HCT116 (cell line): ENCODE results near the gene PMEPA1.

ENCODE experiments used
- ATF3 ChIP-seq: IDR thresholded peaks from 2 replicates; pipeline ENCODE4 v1.6.1; 2012
- CEBPB ChIP-seq: IDR thresholded peaks from 2 replicates; pipeline ENCODE4 v1.6.1; 2012; ENCODE audit warnings: low read depth
- EZH2phosphoT487 ChIP-seq: fragments of 200-600 bp; IDR thresholded peaks from 2 replicates; pipeline ENCODE4 v1.6.1; 2018; ENCODE audit warnings: antibody characterized with exemption, borderline replicate concordance
- FOSL1 ChIP-seq: IDR thresholded peaks from 2 replicates; pipeline ENCODE4 v1.6.1; 2012; ENCODE audit warnings: low read depth
- POLR2A ChIP-seq: IDR thresholded peaks from 2 replicates; pipeline ENCODE4 v1.7.0; 2011; ENCODE audit warnings: borderline replicate concordance; ENCODE audit not compliant: insufficient read depth, insufficient read length; ENCODE audit errors: extremely low read depth
- POLR2AphosphoS5 ChIP-seq: IDR thresholded peaks from 2 replicates; pipeline ENCODE4 v1.6.1; 2011; ENCODE audit warnings: mild to moderate bottlenecking, low read depth, low read length, moderate library complexity
- SIN3A ChIP-seq: IDR thresholded peaks from 2 replicates; pipeline ENCODE4 v1.6.1; 2012; ENCODE audit warnings: low read depth
- YY1 ChIP-seq: IDR thresholded peaks from 2 replicates; pipeline ENCODE4 v1.6.1; 2011; ENCODE audit warnings: low read length, low read depth, moderate library complexity, mild to moderate bottlenecking; ENCODE audit not compliant: insufficient replicate concordance; ENCODE audit errors: extremely low read depth
- ZNF274 ChIP-seq: fragments of 200-500 bp; sonication (Bioruptor generic); IDR thresholded peaks from 2 replicates; pipeline ENCODE4 v1.6.1; 2014; ENCODE audit warnings: mild to moderate bottlenecking, low read depth, low read length, inconsistent platforms
- TF ChIP-seq, protein P1 (sequence below), 3 experiments: fragments of 200-600 bp in 1 of 3; sonication (generic) in 1 of 3; IDR thresholded peaks in 2 of 3; conservative IDR thresholded peaks in 1 of 3; 2 replicates each; pipeline ENCODE4 v1.5.1; 2012 to 2017; ENCODE audit warnings: low read depth in 2 of 3, low read length in 2 of 3, antibody characterized with exemption in 1 of 3, borderline replicate concordance in 1 of 3, control low read depth in 1 of 3, mild to moderate bottlenecking in 1 of 3, mixed read lengths in 1 of 3, mixed run types in 1 of 3, moderate library complexity in 1 of 3; ENCODE audit not compliant: insufficient read depth in 1 of 3
- TF ChIP-seq, protein P2 (sequence below): IDR thresholded peaks from 2 replicates; pipeline ENCODE4 v1.6.1; 2012; ENCODE audit warnings: low read depth

DNA sequence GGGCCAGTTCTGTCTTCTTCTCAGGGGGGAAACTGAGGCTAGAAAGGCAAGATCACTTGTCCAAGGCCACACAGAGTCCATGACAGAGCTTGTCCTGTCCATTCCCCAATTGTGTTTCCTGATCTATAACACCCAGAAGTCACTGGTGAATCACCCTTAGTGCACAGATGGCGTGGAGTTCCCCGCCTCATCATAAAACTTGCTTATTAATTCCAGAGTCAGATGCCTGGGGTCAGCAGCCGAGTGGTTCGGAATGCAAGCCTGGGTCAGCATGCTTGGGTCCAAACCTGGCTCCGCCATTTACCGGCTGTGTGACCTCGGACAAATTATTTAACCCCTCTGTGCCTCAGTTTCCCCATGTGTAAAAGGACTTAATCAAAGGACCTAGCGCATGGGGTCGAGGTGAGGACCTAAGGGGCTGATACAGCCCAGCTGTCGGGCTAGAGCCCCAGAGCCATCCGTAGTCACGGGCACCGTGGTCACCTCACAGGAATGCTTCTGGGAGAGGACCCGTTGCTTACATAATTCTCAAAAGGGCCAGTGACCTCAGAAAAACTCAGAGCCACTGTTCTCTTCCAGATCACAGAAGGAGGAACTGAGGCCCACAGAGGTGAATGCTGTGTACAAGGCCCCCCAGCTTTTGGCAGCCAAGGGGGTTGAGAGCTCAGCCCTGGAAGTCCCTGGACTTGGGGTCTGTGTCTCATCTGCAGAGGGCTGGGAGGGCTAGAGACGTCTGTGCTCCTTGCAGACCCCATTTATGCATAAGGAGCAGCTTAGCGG, 88.2 kb downstream of the PMEPA1 start:
- TF ChIP-seq FOSL1 = no peak
- TF ChIP-seq, protein P1, sequence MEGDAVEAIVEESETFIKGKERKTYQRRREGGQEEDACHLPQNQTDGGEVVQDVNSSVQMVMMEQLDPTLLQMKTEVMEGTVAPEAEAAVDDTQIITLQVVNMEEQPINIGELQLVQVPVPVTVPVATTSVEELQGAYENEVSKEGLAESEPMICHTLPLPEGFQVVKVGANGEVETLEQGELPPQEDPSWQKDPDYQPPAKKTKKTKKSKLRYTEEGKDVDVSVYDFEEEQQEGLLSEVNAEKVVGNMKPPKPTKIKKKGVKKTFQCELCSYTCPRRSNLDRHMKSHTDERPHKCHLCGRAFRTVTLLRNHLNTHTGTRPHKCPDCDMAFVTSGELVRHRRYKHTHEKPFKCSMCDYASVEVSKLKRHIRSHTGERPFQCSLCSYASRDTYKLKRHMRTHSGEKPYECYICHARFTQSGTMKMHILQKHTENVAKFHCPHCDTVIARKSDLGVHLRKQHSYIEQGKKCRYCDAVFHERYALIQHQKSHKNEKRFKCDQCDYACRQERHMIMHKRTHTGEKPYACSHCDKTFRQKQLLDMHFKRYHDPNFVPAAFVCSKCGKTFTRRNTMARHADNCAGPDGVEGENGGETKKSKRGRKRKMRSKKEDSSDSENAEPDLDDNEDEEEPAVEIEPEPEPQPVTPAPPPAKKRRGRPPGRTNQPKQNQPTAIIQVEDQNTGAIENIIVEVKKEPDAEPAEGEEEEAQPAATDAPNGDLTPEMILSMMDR (IDR thresholded peaks at IDR 0.05 in 2 of 3, conservative IDR thresholded peaks at IDR 0.05 in 1 of 3; ENCODE audit: borderline replicate concordance in 1 of 3, insufficient read depth in 1 of 3, low read depth in 2 of 3, low read length in 2 of 3) = no peak
- no peak for TF ChIP-seq ZNF274
- no peak for TF ChIP-seq CEBPB
- TF ChIP-seq POLR2AphosphoS5 = no peak
- no peak for TF ChIP-seq ATF3
- TF ChIP-seq, protein P2, sequence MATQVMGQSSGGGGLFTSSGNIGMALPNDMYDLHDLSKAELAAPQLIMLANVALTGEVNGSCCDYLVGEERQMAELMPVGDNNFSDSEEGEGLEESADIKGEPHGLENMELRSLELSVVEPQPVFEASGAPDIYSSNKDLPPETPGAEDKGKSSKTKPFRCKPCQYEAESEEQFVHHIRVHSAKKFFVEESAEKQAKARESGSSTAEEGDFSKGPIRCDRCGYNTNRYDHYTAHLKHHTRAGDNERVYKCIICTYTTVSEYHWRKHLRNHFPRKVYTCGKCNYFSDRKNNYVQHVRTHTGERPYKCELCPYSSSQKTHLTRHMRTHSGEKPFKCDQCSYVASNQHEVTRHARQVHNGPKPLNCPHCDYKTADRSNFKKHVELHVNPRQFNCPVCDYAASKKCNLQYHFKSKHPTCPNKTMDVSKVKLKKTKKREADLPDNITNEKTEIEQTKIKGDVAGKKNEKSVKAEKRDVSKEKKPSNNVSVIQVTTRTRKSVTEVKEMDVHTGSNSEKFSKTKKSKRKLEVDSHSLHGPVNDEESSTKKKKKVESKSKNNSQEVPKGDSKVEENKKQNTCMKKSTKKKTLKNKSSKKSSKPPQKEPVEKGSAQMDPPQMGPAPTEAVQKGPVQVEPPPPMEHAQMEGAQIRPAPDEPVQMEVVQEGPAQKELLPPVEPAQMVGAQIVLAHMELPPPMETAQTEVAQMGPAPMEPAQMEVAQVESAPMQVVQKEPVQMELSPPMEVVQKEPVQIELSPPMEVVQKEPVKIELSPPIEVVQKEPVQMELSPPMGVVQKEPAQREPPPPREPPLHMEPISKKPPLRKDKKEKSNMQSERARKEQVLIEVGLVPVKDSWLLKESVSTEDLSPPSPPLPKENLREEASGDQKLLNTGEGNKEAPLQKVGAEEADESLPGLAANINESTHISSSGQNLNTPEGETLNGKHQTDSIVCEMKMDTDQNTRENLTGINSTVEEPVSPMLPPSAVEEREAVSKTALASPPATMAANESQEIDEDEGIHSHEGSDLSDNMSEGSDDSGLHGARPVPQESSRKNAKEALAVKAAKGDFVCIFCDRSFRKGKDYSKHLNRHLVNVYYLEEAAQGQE = no peak
- no peak for TF ChIP-seq SIN3A
- no peak for TF ChIP-seq YY1
- no peak for TF ChIP-seq POLR2A
- no peak for TF ChIP-seq EZH2phosphoT487
